H1 (cell line): ENCODE data around the gene CLCA4. TPM values are rescaled to one million over a fixed set of nuclear protein-coding genes. Genes with fewer than 3 reads are reported as not detected.
"Not testable (repeated sequence)": the region's sequence is repeated elsewhere in the genome, so short reads cannot be mapped to it uniquely, and the experiment has no call there.

Experiments
- CTCF ChIA-PET: fragments of 300-600 bp; sonication (Branson Sonifier 250); formaldehyde crosslinking; loops from one replicate; lab custom pipeline; 2021; ENCODE audit not compliant: partially characterized antibody; lab: Charles Lee
- POLR2A ChIA-PET: fragments of 300-600 bp; sonication (Branson Sonifier 250); formaldehyde crosslinking; loops from one replicate; lab custom pipeline; 2021; ENCODE audit warnings: inconsistent platforms; ENCODE audit not compliant: partially characterized antibody; lab: Charles Lee
- DNase-seq, 2 experiments: peaks; one replicate each; pipeline versions ENCODE4 v3.0.0 to v3.0.0-alpha.2; 2010 to 2022; ENCODE audit warnings: low spot score in 2 of 2, low read depth in 1 of 2, mixed read lengths in 1 of 2
- FAIRE-seq: peaks from 2 replicates; lab custom pipeline; 2011; peaks lifted over from hg19 to GRCh38; lab: Jason Lieb, UNC
- H2AFZ ChIP-seq: 2 replicates; pipeline ENCODE4 v1.8.1; 2012; ENCODE audit warnings: low read length, inconsistent platforms
- H2AK5ac ChIP-seq: 2 replicates; pipeline ENCODE4 v1.6.1; 2013; ENCODE audit warnings: low read depth, low read length
- H2BK120ac ChIP-seq: replicated peaks from 2 replicates; pipeline ENCODE3; 2013; ENCODE audit warnings: low read depth, low read length, inconsistent platforms
- H2BK12ac ChIP-seq: 2 replicates; pipeline ENCODE4 v1.6.1; 2013; ENCODE audit warnings: low read depth, low read length
- H2BK15ac ChIP-seq: 2 replicates; pipeline ENCODE4 v1.6.1; 2013; ENCODE audit warnings: low read length
- H2BK20ac ChIP-seq: 2 replicates; pipeline ENCODE4 v1.6.1; 2013; ENCODE audit warnings: low read length
- H2BK5ac ChIP-seq: 2 replicates; pipeline ENCODE4 v1.6.1; 2013; ENCODE audit warnings: low read depth, low read length
- H3K14ac ChIP-seq: 2 replicates; pipeline ENCODE4 v1.6.1; 2013; ENCODE audit warnings: inconsistent platforms; ENCODE audit not compliant: insufficient read length
- H3K18ac ChIP-seq: 2 replicates; pipeline ENCODE4 v1.6.1; 2013; ENCODE audit warnings: low read length; ENCODE audit errors: extremely low read depth
- H3K23ac ChIP-seq: 2 replicates; pipeline ENCODE4 v1.6.1; 2013; ENCODE audit warnings: inconsistent platforms; ENCODE audit not compliant: insufficient read length
- H3K23me2 ChIP-seq: 2 replicates; pipeline ENCODE4 v1.6.1; 2013; ENCODE audit warnings: low read depth, low read length
- H3K27ac ChIP-seq: 2 replicates; pipeline ENCODE4 v1.6.1; 2011; ENCODE audit warnings: low read depth, low read length, inconsistent platforms
- H3K27me3 ChIP-seq, 4 experiments: replicated peaks in 1 of 4; 1 replicate in 1 of 4; 2 replicates in 3 of 4; pipeline versions ENCODE4 v1.6.1 to v1.8.1; 2011 to 2013; ENCODE audit warnings: low read length in 3 of 4, mild to moderate bottlenecking in 3 of 4, inconsistent platforms in 2 of 4, mixed read lengths in 2 of 4, moderate library complexity in 1 of 4; ENCODE audit not compliant: control insufficient read depth in 3 of 4, insufficient read depth in 3 of 4; ENCODE audit errors: extremely low read depth in 1 of 4
- H3K36me3 ChIP-seq, 4 experiments: 2 replicates each; pipeline versions ENCODE4 v1.6.1 to v1.8.1; 2011 to 2013; ENCODE audit warnings: mild to moderate bottlenecking in 4 of 4, low read length in 3 of 4, moderate library complexity in 2 of 4, control low read depth in 1 of 4, inconsistent platforms in 1 of 4; ENCODE audit not compliant: insufficient read depth in 4 of 4, control insufficient read depth in 2 of 4
- H3K4ac ChIP-seq: replicated peaks from 2 replicates; pipeline ENCODE3; 2013; ENCODE audit warnings: low read length, low read depth, mixed read lengths, inconsistent platforms; ENCODE audit not compliant: insufficient read length
- H3K4me1 ChIP-seq, 4 experiments: replicated peaks in 1 of 4; 1 replicate in 1 of 4; 2 replicates in 3 of 4; pipeline versions ENCODE4 v1.6.1 to v1.8.1; 2011 to 2013; ENCODE audit warnings: low read length in 3 of 4, inconsistent platforms in 2 of 4, mixed read lengths in 1 of 4; ENCODE audit not compliant: insufficient read depth in 4 of 4, control insufficient read depth in 3 of 4
- H3K4me2 ChIP-seq, 2 experiments: 2 replicates each; pipeline versions ENCODE4 v1.6.1 to v1.8.1; 2011 to 2013; ENCODE audit warnings: low read depth in 2 of 2, low read length in 2 of 2, control low read depth in 1 of 2, inconsistent platforms in 1 of 2, mild to moderate bottlenecking in 1 of 2; ENCODE audit not compliant: insufficient read depth in 1 of 2
- H3K4me3 ChIP-seq, 4 experiments: fragments of 200-600, 300-600 bp in 1 of 4; sonication (generic), shearing (Covaris generic), sonication (Bioruptor Twin) in 1 of 4; 2 replicates each; pipeline versions ENCODE4 v1.5.1 to v1.8.1; 2011 to 2016; ENCODE audit warnings: low read length in 4 of 4, low read depth in 3 of 4, control low read depth in 2 of 4, inconsistent platforms in 2 of 4, mild to moderate bottlenecking in 2 of 4, mixed read lengths in 1 of 4, moderate library complexity in 1 of 4; ENCODE audit not compliant: insufficient read depth in 2 of 4; ENCODE audit errors: extremely low read depth in 1 of 4
- H3K56ac ChIP-seq: replicated peaks from 2 replicates; pipeline ENCODE3; 2013; ENCODE audit warnings: low read depth, mild to moderate bottlenecking, mixed read lengths, low read length, inconsistent platforms; ENCODE audit not compliant: insufficient read length
- H3K79me1 ChIP-seq: 2 replicates; pipeline ENCODE4 v1.6.1; 2013; ENCODE audit warnings: low read depth, low read length, control low read depth
- H3K79me2 ChIP-seq, 2 experiments: 2 replicates each; pipeline versions ENCODE4 v1.6.1 to v1.8.1; 2012 to 2013; ENCODE audit warnings: low read length in 2 of 2, mild to moderate bottlenecking in 2 of 2, inconsistent platforms in 1 of 2; ENCODE audit not compliant: insufficient read depth in 2 of 2, control insufficient read depth in 1 of 2
- H3K9ac ChIP-seq, 4 experiments: replicated peaks in 1 of 4; 1 replicate in 1 of 4; 2 replicates in 3 of 4; pipeline versions ENCODE4 v1.6.1 to v1.8.1; 2011 to 2013; ENCODE audit warnings: low read depth in 3 of 4, low read length in 3 of 4, control low read depth in 2 of 4, mild to moderate bottlenecking in 2 of 4, moderate library complexity in 2 of 4, inconsistent platforms in 1 of 4; ENCODE audit errors: extremely low read depth in 1 of 4
- H3K9me3 ChIP-seq, 2 experiments: 2 replicates each; pipeline versions ENCODE4 v1.6.1 to v1.8.1; 2012 to 2013; ENCODE audit warnings: mild to moderate bottlenecking in 2 of 2, moderate library complexity in 2 of 2, control low read depth in 1 of 2, inconsistent platforms in 1 of 2, low read depth in 1 of 2, low read length in 1 of 2, mixed read lengths in 1 of 2; ENCODE audit not compliant: insufficient read depth in 2 of 2
- H4K20me1 ChIP-seq, 2 experiments: replicated peaks in 1 of 2; 2 replicates each; pipeline versions ENCODE3 to v1.8.1; 2011 to 2013; ENCODE audit warnings: inconsistent platforms in 2 of 2, low read length in 2 of 2, mild to moderate bottlenecking in 1 of 2; ENCODE audit not compliant: insufficient read depth in 2 of 2, control insufficient read depth in 1 of 2
- H4K5ac ChIP-seq: 2 replicates; pipeline ENCODE4 v1.6.1; 2013; ENCODE audit warnings: low read length, low read depth, mixed read lengths, inconsistent platforms; ENCODE audit not compliant: insufficient read length
- H4K8ac ChIP-seq: 2 replicates; pipeline ENCODE4 v1.8.0; 2013; ENCODE audit warnings: mild to moderate bottlenecking, moderate library complexity, low read length, inconsistent platforms; ENCODE audit not compliant: insufficient read depth; ENCODE audit errors: extremely low read depth
- H4K91ac ChIP-seq: replicated peaks from 2 replicates; pipeline ENCODE3; 2013; ENCODE audit warnings: low read length, mixed read lengths, inconsistent platforms; ENCODE audit not compliant: insufficient read length
- WGBS, 2 experiments: shearing (Covaris generic) in 1 of 2; methylation state at CpG; one replicate each; pipeline versions ENCODE4 v1.1.6 to v1.1.7; 2013 to 2015; ENCODE audit warnings: low lambda C conversion rate in 2 of 2, mixed read lengths in 2 of 2, inconsistent platforms in 1 of 2, low coverage in 1 of 2, missing lambda C conversion rate in 1 of 2; ENCODE audit not compliant: insufficient replicate concordance in 2 of 2, insufficient coverage in 1 of 2, insufficient read length in 1 of 2; ENCODE audit errors: extremely low coverage in 1 of 2, missing lambda C conversion rate in 1 of 2; 5-methylcytosine and 5-hydroxymethylcytosine counted together
- polyA plus RNA-seq, 7 experiments: library from polyadenylated mRNA; depleted of rRNA in 3 of 7; stranded (reverse) in 5 of 7; unstranded in 2 of 7; fragments of >200 nt in 5 of 7; fragments of 200-250 nt in 2 of 7; gene quantifications; 1 replicate in 5 of 7; 2 replicates in 1 of 7; 4 replicates in 1 of 7; pipeline versions ENCODE4 v1.2.1 to v1.2.3, GENCODE V29; 2011 to 2013; ENCODE audit warnings: missing spikeins in 2 of 7, mixed read lengths in 2 of 7
- total RNA-seq: library from RNA; stranded (reverse); fragmentation: NEBNext Ultra II Directional; extraction: Animal tissue kit (Norgen Biotek cat#: 25700); gene quantifications from 2 replicates; pipeline ENCODE4 v1.2.1, GENCODE V29; 2021

CLCA4 gene
- total and polyA plus RNA-seq, 2 of the 8 experiments (the other 6 are each of a cell fraction or from before 2014, with no cell fraction given), result not detected

- H4K8ac ChIP-seq, H3K27ac ChIP-seq, POLR2A ChIA-PET, H3K27me3 ChIP-seq, H3K4me3 ChIP-seq, H3K56ac ChIP-seq, H2BK120ac ChIP-seq, H2AFZ ChIP-seq, H3K4ac ChIP-seq, H4K5ac ChIP-seq, H2BK15ac ChIP-seq, H2BK20ac ChIP-seq, H3K4me2 ChIP-seq, H3K9ac ChIP-seq, FAIRE-seq, H2BK5ac ChIP-seq, H2AK5ac ChIP-seq, H3K4me1 ChIP-seq, H3K9me3 ChIP-seq, H3K79me2 ChIP-seq, H2BK12ac ChIP-seq, H3K23ac ChIP-seq, H3K18ac ChIP-seq, H3K23me2 ChIP-seq, H3K36me3 ChIP-seq, H4K20me1 ChIP-seq, H3K79me1 ChIP-seq, H3K14ac ChIP-seq, DNase-seq, H4K91ac ChIP-seq: not testable (repeated sequence)
- CTCF ChIA-PET, result interaction anchor here (1.1 kb wide), 1 partner anchor 190 kb away, joined by 3 read pairs; no protein-coding TSS in a partner anchor
- WGBS, 2 experiments, result 80% methylated on average over 2 of the region's 2 CpGs; no CpG with 5 or more reads in 1 of the 2 experiments
Observed at GRCh38 chr1:86606080-86606479, 59.2 kb downstream of the CLCA4 start.
